Cortex of kidney (tissue), 1 donor: Measurements from ENCODE around the gene AGPAT4.
"Not testable (repeated sequence)": the region's sequence is repeated elsewhere in the genome, so short reads cannot be mapped to it uniquely, and the experiment has no call there.

ENCODE experiments used
- DNase-seq: peaks from one replicate; lab custom pipeline; 2025; lab: John Stamatoyannopoulos, UW

Gene AGPAT4

GRCh38 chr6:161273752-161274487 is at the start of gene AGPAT4:
Gene AGPAT4 (minus strand): TSS chr6:161274061. CDS start chr6:161232213, 41,848 bp downstream.
- no peak for DNase-seq

GRCh38 chr6:161319231-161319630 is 45.4 kb upstream of the AGPAT4 start:
- DNase-seq, result no peak

- DNase-seq, result no peak
Measured at GRCh38 chr6:161318456-161318855, 44.6 kb upstream of the AGPAT4 start.

GRCh38 chr6:161316531-161316930 is 42.7 kb upstream of the AGPAT4 start:
- DNase-seq, result no peak

- not testable (repeated sequence) for DNase-seq
Measured at GRCh38 chr6:161315246-161315917, 41.5 kb upstream of the AGPAT4 start.

- not testable (repeated sequence) for DNase-seq
Measured at GRCh38 chr6:161314541-161315245, 40.8 kb upstream of the AGPAT4 start.

- no peak for DNase-seq
Measured at GRCh38 chr6:161313940-161314509, 40.2 kb upstream of the AGPAT4 start.

- not testable (repeated sequence) for DNase-seq
Measured at GRCh38 chr6:161313475-161313874, 39.6 kb upstream of the AGPAT4 start.

- DNase-seq, result not testable (repeated sequence)
Measured at GRCh38 chr6:161309774-161310173, 35.9 kb upstream of the AGPAT4 start.

GRCh38 chr6:161308075-161308655 is 34.3 kb upstream of the AGPAT4 start:
- no peak for DNase-seq

- DNase-seq, result no peak
Measured at GRCh38 chr6:161305860-161306259, 32.0 kb upstream of the AGPAT4 start.

- DNase-seq, result no peak
Measured at GRCh38 chr6:161303628-161304340, 29.9 kb upstream of the AGPAT4 start.

GRCh38 chr6:161302949-161303348 is 29.1 kb upstream of the AGPAT4 start:
- no peak for DNase-seq

- no peak for DNase-seq
Measured at GRCh38 chr6:161301338-161301737, 27.5 kb upstream of the AGPAT4 start.

- no peak for DNase-seq
Measured at GRCh38 chr6:161300823-161301222, 27.0 kb upstream of the AGPAT4 start.

- no peak for DNase-seq
Measured at GRCh38 chr6:161299726-161300125, 25.9 kb upstream of the AGPAT4 start.

- no peak for DNase-seq
Measured at GRCh38 chr6:161295784-161296183, 21.9 kb upstream of the AGPAT4 start.

GRCh38 chr6:161292650-161293281 is 18.9 kb upstream of the AGPAT4 start:
- no peak for DNase-seq

GRCh38 chr6:161292145-161292544 is 18.3 kb upstream of the AGPAT4 start:
- no peak for DNase-seq

- DNase-seq, result no peak
Measured at GRCh38 chr6:161290751-161291150, 16.9 kb upstream of the AGPAT4 start.

- no peak for DNase-seq
Measured at GRCh38 chr6:161284653-161285052, 10.8 kb upstream of the AGPAT4 start.
